Stomach (tissue), 4 donors: ENCODE data around the gene CFAP210.

Experiments
- EP300 ChIP-seq: sonication (generic); formaldehyde crosslinking; IDR thresholded peaks from one replicate; pipeline ENCODE4 v1.6.1; 2017; ENCODE audit warnings: antibody characterized with exemption
- POLR2A ChIP-seq, 4 donors: fragments of 450-650 bp; IDR thresholded peaks; one replicate each; pipeline ENCODE4 v1.6.1; 2016; ENCODE audit warnings: antibody characterized with exemption in 4 of 4, control low read depth in 2 of 4, mild to moderate bottlenecking in 1 of 4, moderate library complexity in 1 of 4
- TF ChIP-seq, protein P1 (sequence below), 7 experiments: fragments of 450-650 bp in 4 of 7; fragments of 200-600 bp in 3 of 7; sonication (generic) in 3 of 7; IDR thresholded peaks; one replicate each; pipeline ENCODE4 v1.5.1; 2016 to 2019; ENCODE audit warnings: antibody characterized with exemption in 7 of 7, control low read depth in 2 of 7, mild to moderate bottlenecking in 1 of 7

DNA sequence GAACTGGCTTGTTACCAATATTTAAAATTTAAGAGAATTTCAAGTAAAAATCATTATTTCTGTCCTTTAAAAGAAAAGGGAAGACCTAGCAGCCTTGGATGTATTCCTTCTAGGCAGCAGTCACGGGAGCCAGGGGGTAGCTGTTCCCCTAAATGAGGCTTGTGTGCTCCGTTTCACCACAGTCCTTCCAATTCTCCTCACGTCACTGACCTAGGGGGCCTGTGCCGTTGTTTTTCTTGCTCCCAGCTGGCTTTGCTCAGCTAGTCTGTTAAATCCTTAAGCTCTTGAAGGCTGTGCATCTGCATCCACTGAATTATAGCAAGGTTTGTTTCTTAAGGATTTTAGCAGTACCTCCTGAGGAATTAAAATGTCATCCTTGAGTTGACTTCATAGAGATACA, 49.3 kb upstream of the CFAP210 start:
- TF ChIP-seq EP300: no peak
- TF ChIP-seq, protein P1, sequence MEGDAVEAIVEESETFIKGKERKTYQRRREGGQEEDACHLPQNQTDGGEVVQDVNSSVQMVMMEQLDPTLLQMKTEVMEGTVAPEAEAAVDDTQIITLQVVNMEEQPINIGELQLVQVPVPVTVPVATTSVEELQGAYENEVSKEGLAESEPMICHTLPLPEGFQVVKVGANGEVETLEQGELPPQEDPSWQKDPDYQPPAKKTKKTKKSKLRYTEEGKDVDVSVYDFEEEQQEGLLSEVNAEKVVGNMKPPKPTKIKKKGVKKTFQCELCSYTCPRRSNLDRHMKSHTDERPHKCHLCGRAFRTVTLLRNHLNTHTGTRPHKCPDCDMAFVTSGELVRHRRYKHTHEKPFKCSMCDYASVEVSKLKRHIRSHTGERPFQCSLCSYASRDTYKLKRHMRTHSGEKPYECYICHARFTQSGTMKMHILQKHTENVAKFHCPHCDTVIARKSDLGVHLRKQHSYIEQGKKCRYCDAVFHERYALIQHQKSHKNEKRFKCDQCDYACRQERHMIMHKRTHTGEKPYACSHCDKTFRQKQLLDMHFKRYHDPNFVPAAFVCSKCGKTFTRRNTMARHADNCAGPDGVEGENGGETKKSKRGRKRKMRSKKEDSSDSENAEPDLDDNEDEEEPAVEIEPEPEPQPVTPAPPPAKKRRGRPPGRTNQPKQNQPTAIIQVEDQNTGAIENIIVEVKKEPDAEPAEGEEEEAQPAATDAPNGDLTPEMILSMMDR (IDR thresholded peaks at IDR 0.05): no peak
- TF ChIP-seq POLR2A (IDR thresholded peaks at IDR 0.05): no peak
